ENCODE measurements around the gene CDH4. TPM values are rescaled to one million over a fixed set of nuclear protein-coding genes. Genes with fewer than 3 reads are reported as not detected.
"Not testable (repeated sequence)": the region's sequence is repeated elsewhere in the genome, so short reads cannot be mapped to it uniquely, and the experiment has no call there.

The CDH4 gene
- total and polyA plus RNA-seq, 2 of the 8 experiments (the other 6 are each of a cell fraction or from before 2014, with no cell fraction given): 4.3 to 7.9 TPM

- H4K5ac ChIP-seq (ENCODE audit: insufficient read length, low read depth, low read length); H2AK5ac ChIP-seq (ENCODE audit: low read depth, low read length); H3K23ac ChIP-seq (ENCODE audit: insufficient read length); H3K56ac ChIP-seq (replicated peaks; ENCODE audit: insufficient read length, low read depth, low read length); H2BK12ac ChIP-seq (ENCODE audit: low read depth, low read length); POLR2A ChIA-PET (ENCODE audit: partially characterized antibody); H3K79me2 ChIP-seq (ENCODE audit: control insufficient read depth in 1 of 2, insufficient read depth in 2 of 2, low read length in 2 of 2); H3K14ac ChIP-seq (ENCODE audit: insufficient read length); H3K36me3 ChIP-seq (ENCODE audit: control insufficient read depth in 2 of 4, insufficient read depth in 4 of 4, low read length in 3 of 4); H3K79me1 ChIP-seq (ENCODE audit: low read depth, low read length); DNase-seq (ENCODE audit: low read depth in 1 of 2, low spot score in 2 of 2); H3K9me3 ChIP-seq (ENCODE audit: insufficient read depth in 2 of 2, low read depth in 1 of 2, low read length in 1 of 2); H3K4me1 ChIP-seq (replicated peaks in 1 of 4; ENCODE audit: control insufficient read depth in 3 of 4, insufficient read depth in 4 of 4, low read length in 3 of 4); H4K20me1 ChIP-seq (replicated peaks in 1 of 2; ENCODE audit: control insufficient read depth in 1 of 2, insufficient read depth in 2 of 2, low read length in 2 of 2); H4K91ac ChIP-seq (replicated peaks; ENCODE audit: insufficient read length, low read length); H3K23me2 ChIP-seq (ENCODE audit: low read depth, low read length); H3K4me3 ChIP-seq (ENCODE audit: extremely low read depth in 1 of 4, insufficient read depth in 2 of 4, low read depth in 3 of 4, low read length in 4 of 4); H3K27me3 ChIP-seq (replicated peaks in 1 of 4; ENCODE audit: control insufficient read depth in 3 of 4, extremely low read depth in 1 of 4, insufficient read depth in 3 of 4, low read length in 3 of 4); H4K8ac ChIP-seq (ENCODE audit: extremely low read depth, insufficient read depth, low read length); FAIRE-seq; CTCF ChIA-PET (ENCODE audit: partially characterized antibody); H2BK15ac ChIP-seq (ENCODE audit: low read length); H3K4me2 ChIP-seq (ENCODE audit: insufficient read depth in 1 of 2, low read depth in 2 of 2, low read length in 2 of 2); H2BK120ac ChIP-seq (replicated peaks; ENCODE audit: low read depth, low read length); H3K4ac ChIP-seq (replicated peaks; ENCODE audit: insufficient read length, low read depth, low read length); H3K9ac ChIP-seq (replicated peaks in 1 of 4; ENCODE audit: extremely low read depth in 1 of 4, low read depth in 3 of 4, low read length in 3 of 4); H2AFZ ChIP-seq (ENCODE audit: low read length); H2BK5ac ChIP-seq (ENCODE audit: low read depth, low read length); H3K27ac ChIP-seq (ENCODE audit: low read depth, low read length); H2BK20ac ChIP-seq (ENCODE audit: low read length); H3K18ac ChIP-seq (ENCODE audit: extremely low read depth, low read length): not testable (repeated sequence)
- 86% methylated on average over 7 of the region's 34 CpGs; no CpG with 5 or more reads in 1 of the 2 experiments for WGBS, 2 experiments (ENCODE audit: extremely low coverage in 1 of 2, insufficient coverage in 1 of 2, insufficient read length in 1 of 2, insufficient replicate concordance in 2 of 2, low coverage in 1 of 2, low lambda C conversion rate in 2 of 2, missing lambda C conversion rate in 1 of 2)
Measured at GRCh38 chr20:61944967-61945366, 692.9 kb downstream of the CDH4 start.

GRCh38 chr20:61945495-61945894 lies 693.4 kb downstream of the CDH4 start:
- H2BK5ac ChIP-seq (ENCODE audit: low read depth, low read length); DNase-seq (ENCODE audit: low read depth in 1 of 2, low spot score in 2 of 2); H2AFZ ChIP-seq (ENCODE audit: low read length); H4K91ac ChIP-seq (replicated peaks; ENCODE audit: insufficient read length, low read length); H3K14ac ChIP-seq (ENCODE audit: insufficient read length); H2BK15ac ChIP-seq (ENCODE audit: low read length); H3K4me2 ChIP-seq (ENCODE audit: insufficient read depth in 1 of 2, low read depth in 2 of 2, low read length in 2 of 2); H2AK5ac ChIP-seq (ENCODE audit: low read depth, low read length); H3K23me2 ChIP-seq (ENCODE audit: low read depth, low read length); H3K79me1 ChIP-seq (ENCODE audit: low read depth, low read length); H4K8ac ChIP-seq (ENCODE audit: extremely low read depth, insufficient read depth, low read length); CTCF ChIA-PET (ENCODE audit: partially characterized antibody); H3K4ac ChIP-seq (replicated peaks; ENCODE audit: insufficient read length, low read depth, low read length); H4K20me1 ChIP-seq (replicated peaks in 1 of 2; ENCODE audit: control insufficient read depth in 1 of 2, insufficient read depth in 2 of 2, low read length in 2 of 2); H3K9ac ChIP-seq (replicated peaks in 1 of 4; ENCODE audit: extremely low read depth in 1 of 4, low read depth in 3 of 4, low read length in 3 of 4); H3K27me3 ChIP-seq (replicated peaks in 1 of 4; ENCODE audit: control insufficient read depth in 3 of 4, extremely low read depth in 1 of 4, insufficient read depth in 3 of 4, low read length in 3 of 4); H3K9me3 ChIP-seq (ENCODE audit: insufficient read depth in 2 of 2, low read depth in 1 of 2, low read length in 1 of 2); H3K56ac ChIP-seq (replicated peaks; ENCODE audit: insufficient read length, low read depth, low read length); H3K27ac ChIP-seq (ENCODE audit: low read depth, low read length); H2BK20ac ChIP-seq (ENCODE audit: low read length); H2BK120ac ChIP-seq (replicated peaks; ENCODE audit: low read depth, low read length); H2BK12ac ChIP-seq (ENCODE audit: low read depth, low read length); H3K23ac ChIP-seq (ENCODE audit: insufficient read length); H3K18ac ChIP-seq (ENCODE audit: extremely low read depth, low read length); FAIRE-seq; H3K36me3 ChIP-seq (ENCODE audit: control insufficient read depth in 2 of 4, insufficient read depth in 4 of 4, low read length in 3 of 4); H3K79me2 ChIP-seq (ENCODE audit: control insufficient read depth in 1 of 2, insufficient read depth in 2 of 2, low read length in 2 of 2); H4K5ac ChIP-seq (ENCODE audit: insufficient read length, low read depth, low read length); H3K4me3 ChIP-seq (ENCODE audit: extremely low read depth in 1 of 4, insufficient read depth in 2 of 4, low read depth in 3 of 4, low read length in 4 of 4); POLR2A ChIA-PET (ENCODE audit: partially characterized antibody): not testable (repeated sequence)
- no CpG with 5 or more reads among the region's 29 CpGs for WGBS, 2 experiments (ENCODE audit: extremely low coverage in 1 of 2, insufficient coverage in 1 of 2, insufficient read length in 1 of 2, insufficient replicate concordance in 2 of 2, low coverage in 1 of 2, low lambda C conversion rate in 2 of 2, missing lambda C conversion rate in 1 of 2)
- H3K4me1 ChIP-seq (replicated peaks in 1 of 4; ENCODE audit: control insufficient read depth in 3 of 4, insufficient read depth in 4 of 4, low read length in 3 of 4): peaks cover 0 to 11% (median 7%) of the 10 kb centered on the region in 4 experiments; a peak in 6 of 7 replicates

All from H1 (cell line).